Measurements from ENCODE around the gene METTL3. TPM values are rescaled to one million over a fixed set of nuclear protein-coding genes. Genes with fewer than 3 reads are reported as not detected.

The METTL3 gene
- total and polyA plus RNA-seq, 2 donors (not counting 3 experiments of a cell fraction or from before 2014, with no cell fraction given), result 65.0 to 85.3 TPM

GRCh38 chr14:21496453-21496852 lies 14.7 kb downstream of the METTL3 start:
- no peak for TF ChIP-seq POLR2A (IDR thresholded peaks at IDR 0.05; ENCODE audit: low read depth, low read length)
- no peak for TF ChIP-seq EZH2 (IDR thresholded peaks at IDR 0.05; ENCODE audit: borderline replicate concordance, low read depth, low read length, severe bottlenecking)
- peaks cover 2% of the 10 kb centered on the region for H3K79me2 ChIP-seq (ENCODE audit: control insufficient read depth, insufficient read depth, low read length)
- no peak overlapping the region for H2AFZ ChIP-seq (ENCODE audit: low read depth, low read length)
- peaks cover 26 to 37% of the 10 kb centered on the region in 2 experiments for H3K36me3 ChIP-seq (ENCODE audit: control insufficient read depth in 2 of 2, extremely low read depth in 1 of 2, insufficient read depth in 2 of 2, low read length in 2 of 2)
- no peaks in the 10 kb centered on the region for H3K4me1 ChIP-seq (ENCODE audit: control insufficient read depth, extremely low read depth, insufficient read depth, low read length)
- no peak overlapping the region for H3K27ac ChIP-seq (ENCODE audit: insufficient read depth, low read depth, low read length)
- dilution Hi-C loops (cut with MboI; ENCODE audit: extremely low pct_ligation_motif_present, low sequenced_read_pairs) (no loop called here), intact Hi-C loops (cut with micrococcal nuclease) (no loop called here)
- CTCF ChIA-PET, result interaction anchor here (1.5 kb wide), 1 partner anchor 61 kb away, joined by 3 read pairs; no protein-coding TSS in a partner anchor
- no peak overlapping the region for H3K4me2 ChIP-seq (ENCODE audit: insufficient read depth, low read length)
- no peaks in the 10 kb centered on the region for H3K9me1 ChIP-seq (replicated peaks; ENCODE audit: control insufficient read depth, extremely low read depth, insufficient read depth, low read length)
- no peak overlapping the region for H3K9ac ChIP-seq (replicated peaks; ENCODE audit: extremely low read depth, insufficient read depth, low read length)
- POLR2A ChIA-PET, result no interaction called here
- H4K20me1 ChIP-seq (replicated peaks; ENCODE audit: control insufficient read depth, extremely low read depth, insufficient read depth, low read length), result no peaks in the 10 kb centered on the region
- H3K4me3 ChIP-seq (replicated peaks in 1 of 3; ENCODE audit: insufficient read depth in 1 of 3, low read depth in 1 of 3, low read length in 3 of 3), result no peak overlapping the region
- no peak for FAIRE-seq
- no peak for DNase-seq (ENCODE audit: low read depth, low spot score)
- H3K9me3 ChIP-seq (replicated peaks; ENCODE audit: control insufficient read depth, insufficient read depth, low read length), result no peaks in the 10 kb centered on the region
- no peaks in the 10 kb centered on the region for H3K27me3 ChIP-seq (ENCODE audit: control insufficient read depth in 2 of 2, insufficient read depth in 2 of 2, low read length in 2 of 2)
- no TSS peak for BruUV-seq (replicated peaks)

GRCh38 chr14:21494902-21495762 lies 16.0 kb downstream of the METTL3 start:
- POLR2A ChIA-PET, result no interaction called here
- H2AFZ ChIP-seq (ENCODE audit: low read depth, low read length), result no peak overlapping the region
- no peaks in the 10 kb centered on the region for H3K4me1 ChIP-seq (ENCODE audit: control insufficient read depth, extremely low read depth, insufficient read depth, low read length)
- H3K79me2 ChIP-seq (ENCODE audit: control insufficient read depth, insufficient read depth, low read length), result no peaks in the 10 kb centered on the region
- no peak for TF ChIP-seq GATA2 (IDR thresholded peaks at IDR 0.05; ENCODE audit: insufficient read depth, insufficient read length, low read depth, low read length)
- no peak for TF ChIP-seq FOS (IDR thresholded peaks at IDR 0.05; ENCODE audit: borderline replicate concordance, insufficient read depth, low read length)
- TF ChIP-seq MYC (IDR thresholded peaks at IDR 0.05; ENCODE audit: low read depth, low read length), result no peak
- no peak for TF ChIP-seq POLR2AphosphoS5 (IDR thresholded peaks at IDR 0.05; ENCODE audit: insufficient read depth, low read depth, low read length)
- no peak for TF ChIP-seq POLR2A (IDR thresholded peaks at IDR 0.05; ENCODE audit: low read depth, low read length)
- no peak for TF ChIP-seq JUN (IDR thresholded peaks at IDR 0.05; ENCODE audit: borderline replicate concordance, insufficient read depth, insufficient read length, low read depth)
- no peak for TF ChIP-seq MAX (IDR thresholded peaks at IDR 0.05; ENCODE audit: insufficient read depth, insufficient read length)
- TF ChIP-seq EZH2 (IDR thresholded peaks at IDR 0.05; ENCODE audit: borderline replicate concordance, low read depth, low read length, severe bottlenecking), result no peak
- TF ChIP-seq, protein P1, sequence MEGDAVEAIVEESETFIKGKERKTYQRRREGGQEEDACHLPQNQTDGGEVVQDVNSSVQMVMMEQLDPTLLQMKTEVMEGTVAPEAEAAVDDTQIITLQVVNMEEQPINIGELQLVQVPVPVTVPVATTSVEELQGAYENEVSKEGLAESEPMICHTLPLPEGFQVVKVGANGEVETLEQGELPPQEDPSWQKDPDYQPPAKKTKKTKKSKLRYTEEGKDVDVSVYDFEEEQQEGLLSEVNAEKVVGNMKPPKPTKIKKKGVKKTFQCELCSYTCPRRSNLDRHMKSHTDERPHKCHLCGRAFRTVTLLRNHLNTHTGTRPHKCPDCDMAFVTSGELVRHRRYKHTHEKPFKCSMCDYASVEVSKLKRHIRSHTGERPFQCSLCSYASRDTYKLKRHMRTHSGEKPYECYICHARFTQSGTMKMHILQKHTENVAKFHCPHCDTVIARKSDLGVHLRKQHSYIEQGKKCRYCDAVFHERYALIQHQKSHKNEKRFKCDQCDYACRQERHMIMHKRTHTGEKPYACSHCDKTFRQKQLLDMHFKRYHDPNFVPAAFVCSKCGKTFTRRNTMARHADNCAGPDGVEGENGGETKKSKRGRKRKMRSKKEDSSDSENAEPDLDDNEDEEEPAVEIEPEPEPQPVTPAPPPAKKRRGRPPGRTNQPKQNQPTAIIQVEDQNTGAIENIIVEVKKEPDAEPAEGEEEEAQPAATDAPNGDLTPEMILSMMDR (IDR thresholded peaks at IDR 0.05; ENCODE audit: extremely low read depth in 1 of 2, insufficient read depth in 1 of 2, low read depth in 1 of 2, low read length in 2 of 2), result no peak
- H3K36me3 ChIP-seq (ENCODE audit: control insufficient read depth in 2 of 2, extremely low read depth in 1 of 2, insufficient read depth in 2 of 2, low read length in 2 of 2), result peaks cover 22 to 35% of the 10 kb centered on the region in 2 experiments
- no peak overlapping the region for H3K27ac ChIP-seq (ENCODE audit: insufficient read depth, low read depth, low read length)
- H3K4me3 ChIP-seq (replicated peaks in 1 of 3; ENCODE audit: insufficient read depth in 1 of 3, low read depth in 1 of 3, low read length in 3 of 3), result no peak overlapping the region
- H3K9ac ChIP-seq (replicated peaks; ENCODE audit: extremely low read depth, insufficient read depth, low read length), result no peak overlapping the region
- no peaks in the 10 kb centered on the region for H3K9me1 ChIP-seq (replicated peaks; ENCODE audit: control insufficient read depth, extremely low read depth, insufficient read depth, low read length)
- intact Hi-C loops (cut with micrococcal nuclease), result no loop called here
- CTCF ChIA-PET, result interaction anchor here (0.8 to 1.5 kb wide), 6 partner anchors 9 to 72 kb away, joined by 3 to 5 read pairs (median 4); partner anchors contain the start of genes CHD8, RAB2B and TOX4
- BruUV-seq (replicated peaks), result no TSS peak
- no peaks in the 10 kb centered on the region for H3K9me3 ChIP-seq (replicated peaks; ENCODE audit: control insufficient read depth, insufficient read depth, low read length)
- H4K20me1 ChIP-seq (replicated peaks; ENCODE audit: control insufficient read depth, extremely low read depth, insufficient read depth, low read length), result no peaks in the 10 kb centered on the region
- H3K27me3 ChIP-seq (ENCODE audit: control insufficient read depth in 2 of 2, insufficient read depth in 2 of 2, low read length in 2 of 2), result no peaks in the 10 kb centered on the region
- dilution Hi-C loops (cut with MboI; ENCODE audit: extremely low pct_ligation_motif_present, low sequenced_read_pairs), result no loop called here
- no peak for FAIRE-seq
- H3K4me2 ChIP-seq (ENCODE audit: insufficient read depth, low read length), result no peak overlapping the region
- no peak for DNase-seq (ENCODE audit: low read depth, low spot score)

All from endothelial cell of umbilical vein (primary cell).